HG03280 (cell line): ENCODE measurements around the gene RINL.
"Not testable (repeated sequence)": the region's sequence is repeated elsewhere in the genome, so short reads cannot be mapped to it uniquely, and the experiment has no call there.

Experiments
- ATAC-seq: cut with Tn5 transposase; IDR thresholded peaks from one replicate; pipeline ENCODE4 v1.9.1; 2021; ENCODE audit warnings: mild to moderate bottlenecking, moderate library complexity; ENCODE audit not compliant: unreplicated experiment

RINL gene

DNA sequence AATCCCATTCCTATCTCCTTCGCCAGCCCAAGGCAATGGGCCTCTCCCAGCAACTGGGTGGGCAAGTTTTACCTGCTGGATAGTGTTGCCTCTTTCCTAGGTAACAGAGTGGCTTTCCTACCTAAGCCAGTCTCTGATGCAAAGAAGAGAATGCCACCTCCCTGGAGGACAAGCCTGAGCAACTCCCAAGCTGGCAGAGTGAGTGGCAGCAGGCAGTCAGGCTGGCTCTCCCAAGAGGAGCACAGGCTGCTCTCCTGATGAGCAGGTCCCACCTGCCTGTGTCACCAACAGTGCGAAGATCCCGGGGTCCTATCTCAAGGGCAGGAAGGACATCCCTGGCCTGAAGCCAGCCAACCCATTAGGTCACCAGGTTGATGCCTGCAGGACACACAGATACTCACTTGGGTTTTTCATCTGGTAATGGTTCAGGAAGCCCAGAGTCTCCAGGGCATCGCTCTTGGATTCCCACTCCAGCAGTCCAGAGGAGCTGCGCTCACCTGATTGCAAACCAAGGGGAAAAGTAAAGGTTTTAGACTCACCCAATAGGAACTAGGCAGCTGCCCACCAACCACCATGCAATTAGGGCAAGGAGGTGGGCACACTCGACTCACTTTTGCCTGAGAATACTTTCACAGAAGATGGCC, 41.0 kb downstream of the RINL start:
- no peak for ATAC-seq

DNA sequence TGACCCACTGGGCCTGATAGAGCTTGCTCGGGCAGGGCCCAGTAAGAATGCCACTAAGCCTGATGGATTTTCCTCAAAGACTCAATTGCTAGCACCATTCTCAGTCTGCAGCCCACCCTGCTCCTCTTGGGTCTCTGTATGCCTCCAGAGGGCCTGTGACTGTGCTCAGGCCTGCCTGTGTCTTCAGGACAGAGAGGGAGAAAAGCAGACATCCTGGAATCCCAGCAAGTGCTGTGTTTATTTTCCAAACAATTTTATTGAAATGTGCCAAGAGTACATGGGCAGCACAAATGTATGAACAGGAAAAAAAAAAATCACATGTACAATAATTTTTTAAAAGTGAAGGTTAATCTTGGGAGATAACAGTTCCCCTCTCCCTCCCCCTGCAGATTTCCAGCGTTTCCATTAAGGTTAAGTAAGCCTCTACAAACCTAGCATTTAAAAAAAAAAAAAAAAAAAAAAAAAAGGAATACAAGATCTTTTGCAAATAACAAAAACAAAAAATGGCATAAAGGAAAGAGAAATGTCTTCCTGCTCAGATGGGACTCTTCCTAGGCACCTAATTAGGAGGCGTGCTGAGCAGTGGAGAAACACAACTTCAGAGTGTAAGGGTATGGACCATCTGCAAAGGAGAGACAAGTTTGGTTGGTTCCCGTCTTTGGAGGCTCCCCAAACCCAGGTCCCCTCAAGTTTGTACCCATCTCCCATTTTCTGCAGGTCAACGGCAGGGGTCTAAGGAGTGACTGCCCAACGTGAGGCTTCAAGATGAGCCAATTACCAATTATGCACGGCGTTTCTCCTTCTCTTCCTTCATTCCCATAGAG, 41.7 kb downstream of the RINL start:
- ATAC-seq: no peak

DNA sequence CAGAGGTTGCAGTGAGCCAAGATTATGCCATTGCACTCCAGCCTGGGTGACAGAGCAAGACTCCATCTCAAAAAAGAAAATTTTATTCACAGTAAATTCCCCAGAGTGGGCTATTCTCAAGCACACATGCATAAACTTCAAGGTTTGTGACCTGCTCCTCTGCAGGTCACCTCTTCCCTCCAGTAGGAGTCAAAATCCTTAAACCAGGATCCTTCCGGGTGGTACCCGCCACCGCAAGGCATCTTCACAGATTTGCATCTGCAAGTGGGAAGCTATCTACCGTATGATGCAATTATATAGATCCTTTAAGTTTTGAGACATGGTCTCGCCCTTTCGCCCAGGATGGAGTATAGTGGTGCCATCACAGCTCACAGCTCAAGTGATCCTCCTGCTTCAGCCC, 43.5 kb downstream of the RINL start:
- no peak for ATAC-seq

DNA sequence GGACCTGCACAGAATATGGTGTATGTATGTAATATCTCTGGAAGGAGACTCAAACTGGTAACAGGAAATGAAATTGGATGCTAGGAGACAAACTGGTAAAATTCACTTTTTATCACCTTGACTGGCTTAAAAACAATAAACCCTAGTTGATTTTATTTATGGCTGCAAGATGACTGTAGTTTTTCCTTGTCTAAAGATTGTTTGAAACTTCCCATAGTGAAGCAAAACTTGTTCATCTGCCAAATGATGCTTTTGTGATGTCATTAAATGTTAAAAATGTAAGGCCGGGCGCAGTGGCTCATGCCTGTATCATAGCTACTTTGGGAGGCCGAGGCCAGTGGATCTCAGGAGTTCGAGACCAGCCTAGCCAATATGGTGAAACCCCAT, 44.0 kb downstream of the RINL start:
- no peak for ATAC-seq

DNA sequence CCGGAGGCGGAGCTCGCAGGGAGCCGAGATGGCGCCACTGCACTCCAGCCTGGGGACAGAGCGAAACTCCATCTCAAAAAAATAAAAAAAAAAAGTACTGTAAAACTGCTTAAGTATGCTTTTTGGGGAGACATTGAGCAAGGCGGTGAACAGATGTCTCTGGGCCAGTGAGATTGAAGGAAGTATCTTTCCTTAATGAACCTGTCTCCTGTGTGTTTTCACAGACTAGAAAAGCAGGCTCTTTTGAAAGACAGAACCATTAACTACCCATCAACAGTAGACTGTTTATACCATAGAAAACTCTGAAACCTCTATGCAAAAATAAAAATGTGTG, 45.0 kb downstream of the RINL start:
- ATAC-seq: no peak

DNA sequence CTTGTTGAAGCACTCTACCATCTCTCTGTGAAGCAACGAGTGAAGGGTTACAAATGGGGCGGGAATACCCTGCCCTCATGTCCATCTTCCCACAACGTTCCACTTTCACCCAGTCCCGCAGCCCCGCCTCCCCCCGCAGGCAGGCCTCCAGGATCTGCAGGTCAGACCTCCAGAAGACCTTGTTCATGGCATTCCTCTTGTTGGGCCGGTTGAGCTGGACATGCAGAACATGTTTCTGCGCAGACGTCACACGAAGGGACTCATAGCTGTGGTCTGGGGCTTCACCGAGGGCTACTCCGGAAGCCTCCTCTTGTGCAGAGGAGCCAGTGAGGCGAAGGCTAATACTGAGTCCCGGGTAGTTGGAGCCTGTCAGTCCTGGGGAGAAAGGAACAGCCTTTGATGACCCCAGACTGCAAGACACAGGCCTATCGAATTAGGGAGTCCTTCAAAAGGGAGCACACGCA, 46.9 kb downstream of the RINL start:
- peak; percentile 43 for ATAC-seq

DNA sequence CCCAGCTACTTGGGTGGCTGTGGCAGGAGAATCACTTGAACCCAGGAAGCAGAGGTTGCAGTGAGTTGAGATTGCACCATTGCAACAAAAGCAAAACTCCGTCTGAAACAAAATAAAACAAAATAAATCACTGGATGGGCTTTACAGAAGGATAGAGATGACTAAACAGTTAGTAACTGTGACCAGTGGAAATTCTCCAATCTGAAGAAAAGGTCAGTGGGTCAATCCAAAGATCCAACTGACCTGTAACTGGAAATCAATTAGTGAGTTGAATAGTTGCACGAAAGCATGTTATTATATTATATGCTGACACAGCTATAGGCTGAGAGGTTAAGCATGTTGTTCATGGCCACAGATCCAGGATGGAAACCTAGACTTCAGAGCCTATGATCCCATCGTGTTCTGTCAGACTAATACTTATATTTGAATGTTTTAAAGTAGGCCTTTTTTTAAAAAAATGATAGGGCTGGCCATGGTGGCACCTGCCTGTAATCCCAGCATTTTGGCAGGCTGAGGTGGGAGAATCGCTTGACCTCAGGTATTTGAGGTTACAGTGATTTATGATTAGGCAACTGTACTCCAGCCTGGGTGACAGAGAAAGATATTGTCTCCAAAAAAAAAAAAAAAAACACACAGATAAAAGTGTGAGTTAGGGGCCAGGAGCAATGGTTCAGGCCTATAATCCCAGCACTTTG, 47.9 kb downstream of the RINL start:
- ATAC-seq: no peak

DNA sequence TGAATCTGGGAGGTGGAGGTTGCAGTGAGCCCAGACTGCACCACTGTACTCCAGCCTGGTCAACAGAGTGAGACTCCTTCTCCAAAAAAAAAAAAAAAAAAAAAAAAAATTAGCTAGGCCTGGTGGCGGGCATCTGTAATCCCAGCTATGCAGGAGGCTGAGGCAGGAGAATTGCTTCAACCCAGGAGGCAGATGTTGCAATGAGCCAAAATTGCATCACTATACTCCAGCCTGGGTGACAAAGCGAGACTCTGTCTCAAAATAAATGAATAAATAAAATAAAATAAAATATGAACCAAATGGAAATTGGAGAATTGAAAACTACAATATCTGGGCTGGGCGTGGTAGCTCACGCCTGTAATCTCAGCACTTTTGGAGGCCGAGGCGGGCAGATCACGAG, 48.9 kb downstream of the RINL start:
- ATAC-seq: not testable (repeated sequence)

DNA sequence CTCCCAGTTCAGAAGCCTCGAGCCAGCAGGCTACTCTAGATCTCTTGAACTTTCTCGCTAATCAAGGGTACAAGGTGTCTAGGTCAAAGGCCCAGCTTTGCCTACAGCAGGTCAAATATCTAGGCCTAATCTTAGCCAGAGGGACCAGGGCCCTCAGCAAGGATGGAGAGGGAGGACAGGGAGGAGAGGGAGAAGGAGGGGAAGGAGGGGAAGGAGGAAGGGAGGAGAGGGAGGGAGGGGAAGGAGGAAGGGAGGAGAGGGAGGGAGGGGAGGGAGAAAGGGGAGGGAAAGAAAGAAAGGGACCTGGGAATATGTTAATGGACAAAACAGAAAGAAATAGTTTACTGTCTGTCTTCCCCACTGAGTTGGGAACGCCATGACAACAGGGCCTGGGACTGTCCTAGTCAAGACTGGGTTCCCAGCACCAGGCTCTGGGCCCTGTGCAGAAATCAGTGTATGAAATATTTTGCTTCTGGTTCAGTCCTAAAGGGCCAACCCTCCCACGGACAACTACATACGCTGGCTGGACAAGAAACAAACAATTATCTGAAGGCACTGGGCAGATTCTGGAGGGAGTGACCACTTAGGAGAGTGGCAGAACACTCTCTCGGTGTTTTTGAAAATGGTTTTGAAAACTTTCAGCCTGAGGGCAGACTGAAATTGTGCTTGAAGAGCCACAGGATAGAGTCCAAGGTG, 51.1 kb downstream of the RINL start:
- no peak for ATAC-seq

DNA sequence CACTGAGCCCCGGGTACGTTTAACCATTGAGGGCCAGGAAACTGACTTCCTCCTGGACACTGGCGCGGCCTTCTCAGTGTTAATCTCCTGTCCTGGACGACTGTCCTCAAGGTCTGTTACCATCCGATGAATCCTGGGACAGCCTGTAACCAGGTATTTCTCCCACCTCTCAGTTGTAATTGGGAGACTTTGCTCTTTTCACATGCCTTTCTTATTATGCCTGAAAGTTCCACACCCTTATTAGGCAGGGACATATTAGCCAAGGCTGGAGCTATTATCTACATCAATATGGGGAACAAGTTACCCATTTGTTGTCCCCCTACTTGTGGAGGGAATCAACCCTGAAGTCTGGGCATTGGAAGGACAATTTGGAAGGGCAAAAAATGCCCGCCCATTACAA, 52.1 kb downstream of the RINL start:
- not testable (repeated sequence) for ATAC-seq

DNA sequence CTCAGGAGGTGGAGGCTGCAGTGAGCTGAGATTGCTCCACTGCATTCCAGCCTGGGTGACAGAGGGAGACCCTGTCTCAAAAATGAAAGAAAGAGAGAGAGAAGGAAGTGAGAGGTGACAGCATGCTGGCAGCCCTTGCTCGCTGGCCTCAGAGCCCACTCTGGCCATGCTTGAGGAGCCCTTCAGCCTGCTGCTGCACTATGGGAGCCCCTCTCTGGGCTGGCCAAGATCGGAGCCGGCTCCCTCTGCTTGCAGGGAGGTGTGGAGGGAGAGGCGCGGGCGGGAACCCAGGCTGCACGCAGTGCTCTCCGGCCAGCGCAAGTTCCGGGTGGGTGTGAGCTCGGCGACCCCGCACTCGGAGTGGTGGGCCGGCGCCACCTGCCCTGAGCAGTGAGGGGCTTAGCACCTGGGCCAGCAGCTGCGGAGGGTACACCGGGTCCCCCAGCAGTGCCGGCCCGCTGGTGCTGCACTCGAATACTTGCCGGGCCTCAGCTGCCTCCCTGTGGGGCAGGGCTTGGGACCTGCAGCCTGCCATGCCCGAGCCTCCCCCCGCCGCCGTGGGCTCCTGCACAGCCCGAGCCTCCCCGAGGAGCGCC, 56.7 kb downstream of the RINL start:
- not testable (repeated sequence) for ATAC-seq

DNA sequence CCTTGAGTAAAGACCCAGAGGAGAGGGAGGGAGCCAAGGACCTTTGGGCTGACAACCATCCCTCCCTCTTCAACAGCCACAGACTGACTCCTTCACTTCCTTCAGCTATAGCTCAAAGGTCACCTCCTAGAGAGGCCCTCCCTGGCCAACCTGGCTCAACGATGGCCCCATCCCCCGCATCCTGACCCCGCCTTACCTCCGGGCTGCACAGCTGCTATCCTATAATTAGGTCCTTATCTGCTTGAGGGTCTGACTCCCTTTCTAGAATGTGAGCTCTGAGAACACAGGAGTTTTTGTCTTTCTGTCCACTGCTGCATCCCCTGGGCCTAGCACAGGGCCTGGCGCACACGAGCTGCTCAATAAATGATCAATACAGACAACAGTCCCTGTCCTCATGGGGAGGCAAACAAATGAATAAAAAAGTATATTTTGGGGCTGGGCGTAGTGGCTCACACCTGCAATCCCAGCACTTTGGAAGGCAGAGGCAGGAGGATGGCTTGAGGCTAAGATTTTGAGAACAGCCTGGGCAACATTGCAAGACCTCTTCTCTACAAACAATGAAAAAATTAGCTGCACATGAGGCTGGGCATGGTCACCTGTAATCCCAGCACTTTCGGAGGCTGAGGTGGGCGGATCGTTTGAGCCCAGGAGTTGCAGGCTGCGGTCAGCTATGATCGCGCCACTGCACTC, 58.7 kb downstream of the RINL start:
- no peak for ATAC-seq
